IMR-90 (cell line): Measurements from ENCODE around the gene COPS2. TPM values are rescaled to one million over a fixed set of nuclear protein-coding genes. Genes with fewer than 3 reads are reported as not detected.
"Not testable (repeated sequence)": the region's sequence is repeated elsewhere in the genome, so short reads cannot be mapped to it uniquely, and the experiment has no call there.

Source experiments
- ATAC-seq: fragments of 200-7000 bp; cut with Tn5 transposase; 2 replicates; pipeline ENCODE4 v1.9.1; 2020; ENCODE audit warnings: low read depth, mild to moderate bottlenecking, moderate library complexity
- BruUV-seq: library from RNA; stranded (reverse); fragments of 400-500 nt; replicated peaks from 2 replicates; lab custom pipeline; 2021; lab: Mats Ljungman, UMichigan
- CTCF ChIA-PET: fragments of 300-600 bp; formaldehyde crosslinking; extraction: SDS; loops from one replicate; lab custom pipeline; 2021; ENCODE audit warnings: antibody characterized with exemption; lab: Yijun Ruan, JAX
- POLR2A ChIA-PET: fragments of 300-600 bp; sonication (Branson Sonifier 250); formaldehyde crosslinking; loops from one replicate; lab custom pipeline; 2022; ENCODE audit warnings: antibody characterized with exemption; ENCODE audit not compliant: unreplicated experiment; lab: Charles Lee
- DNase-seq: peaks from one replicate; pipeline ENCODE4 v3.0.0; 2013
- H2AFZ ChIP-seq: replicated peaks from 2 replicates; pipeline ENCODE3; 2013; ENCODE audit warnings: low read length, mild to moderate bottlenecking; ENCODE audit not compliant: poor library complexity
- H2AK5ac ChIP-seq: 2 replicates; pipeline ENCODE4 v1.6.1; 2013; ENCODE audit warnings: low read depth, low read length, inconsistent platforms
- H2AK9ac ChIP-seq: replicated peaks from 2 replicates; pipeline ENCODE3; 2013; ENCODE audit warnings: mild to moderate bottlenecking, low read depth, low read length, moderate library complexity; ENCODE audit not compliant: poor library complexity
- H2BK120ac ChIP-seq: 2 replicates; pipeline ENCODE4 v1.6.1; 2013; ENCODE audit warnings: low read depth, low read length, inconsistent platforms
- H2BK15ac ChIP-seq: 3 replicates; pipeline ENCODE4 v1.6.1; 2013; ENCODE audit warnings: low read depth, low read length, inconsistent platforms
- H2BK20ac ChIP-seq: 2 replicates; pipeline ENCODE4 v1.6.1; 2013; ENCODE audit warnings: low read depth, mild to moderate bottlenecking, inconsistent platforms, low read length, moderate library complexity
- H2BK5ac ChIP-seq: 2 replicates; pipeline ENCODE4 v1.6.1; 2013; ENCODE audit warnings: mild to moderate bottlenecking, low read depth, low read length, inconsistent platforms; ENCODE audit not compliant: poor library complexity, severe bottlenecking
- H3K14ac ChIP-seq: replicated peaks from 2 replicates; pipeline ENCODE4 v1.6.1; 2013; ENCODE audit warnings: low read depth, low read length, inconsistent platforms
- H3K18ac ChIP-seq: 2 replicates; pipeline ENCODE4 v1.6.1; 2013; ENCODE audit warnings: low read depth, low read length, control low read depth
- H3K23ac ChIP-seq: 2 replicates; pipeline ENCODE4 v1.6.1; 2013; ENCODE audit warnings: low read depth, low read length, inconsistent platforms
- H3K27ac ChIP-seq: 2 replicates; pipeline ENCODE4 v1.5.1; 2013; ENCODE audit warnings: mild to moderate bottlenecking, control low read depth, low read length; ENCODE audit not compliant: insufficient read depth
- H3K27me3 ChIP-seq: 2 replicates; pipeline ENCODE4 v1.6.1; 2013; ENCODE audit warnings: low read length; ENCODE audit not compliant: control insufficient read depth, insufficient read depth
- H3K36me3 ChIP-seq: 2 replicates; pipeline ENCODE4 v1.6.1; 2013; ENCODE audit warnings: low read length, mixed read lengths; ENCODE audit not compliant: control insufficient read depth, insufficient read depth
- H3K4ac ChIP-seq: 2 replicates; pipeline ENCODE4 v1.6.1; 2013; ENCODE audit warnings: low read depth, low read length, inconsistent platforms
- H3K4me1 ChIP-seq: 2 replicates; pipeline ENCODE4 v1.6.1; 2013; ENCODE audit warnings: low read length, mixed read lengths; ENCODE audit not compliant: control insufficient read depth, insufficient read depth
- H3K4me2 ChIP-seq: 2 replicates; pipeline ENCODE4 v1.6.1; 2013; ENCODE audit warnings: low read depth, mild to moderate bottlenecking, control low read depth, low read length, moderate library complexity
- H3K4me3 ChIP-seq: 2 replicates; pipeline ENCODE4 v1.5.1; 2013; ENCODE audit warnings: low read depth, mild to moderate bottlenecking, control low read depth, low read length, moderate library complexity; ENCODE audit not compliant: insufficient read depth
- H3K56ac ChIP-seq: 2 replicates; pipeline ENCODE4 v1.6.1; 2013; ENCODE audit warnings: low read length, inconsistent platforms; ENCODE audit not compliant: insufficient read depth; ENCODE audit errors: extremely low read depth
- H3K79me1 ChIP-seq, 2 experiments: 2 replicates each; pipeline ENCODE4 v1.6.1; 2013; ENCODE audit warnings: low read length in 2 of 2, inconsistent platforms in 1 of 2, low read depth in 1 of 2
- H3K9ac ChIP-seq: 2 replicates; pipeline ENCODE4 v1.6.1; 2013; ENCODE audit warnings: low read depth, low read length, control low read depth
- H3K9me1 ChIP-seq: 2 replicates; pipeline ENCODE4 v1.6.1; 2013; ENCODE audit warnings: low read length, inconsistent platforms; ENCODE audit not compliant: insufficient read depth
- H3K9me3 ChIP-seq: 2 replicates; pipeline ENCODE4 v1.6.1; 2013; ENCODE audit warnings: low read length; ENCODE audit not compliant: control insufficient read depth, insufficient read depth
- H4K20me1 ChIP-seq: 2 replicates; pipeline ENCODE4 v1.6.1; 2013; ENCODE audit warnings: low read length, inconsistent platforms; ENCODE audit not compliant: insufficient read depth
- H4K5ac ChIP-seq: 2 replicates; pipeline ENCODE4 v1.6.1; 2013; ENCODE audit warnings: mild to moderate bottlenecking, low read depth, low read length, control low read depth
- H4K8ac ChIP-seq, 2 experiments: 2 replicates each; pipeline ENCODE4 v1.6.1; 2013; ENCODE audit warnings: low read depth in 2 of 2, low read length in 2 of 2, control low read depth in 1 of 2, inconsistent platforms in 1 of 2
- H4K91ac ChIP-seq: 2 replicates; pipeline ENCODE4 v1.6.1; 2013; ENCODE audit warnings: low read depth, low read length, inconsistent platforms; ENCODE audit not compliant: insufficient read depth
- FOS ChIP-seq: fragments of 150-350 bp; IDR thresholded peaks from 2 replicates; pipeline ENCODE4 v1.6.1; 2016; ENCODE audit warnings: low read depth, low read length
- SMC3 ChIP-seq: fragments of 150-350 bp; IDR thresholded peaks from 2 replicates; pipeline ENCODE4 v1.6.1; 2016; ENCODE audit warnings: low read depth, mild to moderate bottlenecking, antibody characterized with exemption, low read length, moderate library complexity
- WGBS, 2 experiments: methylation state at CpG; one replicate each; pipeline versions ENCODE4 v1.1.5 to v1.1.7; 2013; ENCODE audit warnings: missing lambda C conversion rate in 2 of 2; ENCODE audit not compliant: insufficient read length in 1 of 2; ENCODE audit errors: extremely low coverage in 2 of 2; 5-methylcytosine and 5-hydroxymethylcytosine counted together
- dilution Hi-C: fragments of 300-500 bp; cut with HindIII; formaldehyde crosslinking; loops from one replicate; pipeline ENCODE4 v1.14.3; 2018; ENCODE audit warnings: low sequenced_read_pairs; ENCODE audit not compliant: unreplicated experiment
- in situ Hi-C: fragments of 300-500 bp; cut with MboI; formaldehyde crosslinking; loops from 3 replicates; pipeline ENCODE4 v1.14.3; 2019; ENCODE audit warnings: low sequenced_read_pairs, inconsistent platforms, mixed read lengths
- intact Hi-C: fragments of 100-400 bp; cut with micrococcal nuclease; formaldehyde crosslinking; loops from 2 replicates; pipeline ENCODE4 v1.10.0; 2022
- microRNA-seq, 2 experiments: library from miRNA; stranded (forward) in 1 of 2; unstranded in 1 of 2; fragments of 10-50 nt in 1 of 2; fragments of <30 nt in 1 of 2; gene quantifications in 1 of 2; microRNA quantifications in 1 of 2; one replicate each; pipeline versions ENCODE3 to v1.1.0; 2013 to 2020; ENCODE audit not compliant: insufficient read depth in 1 of 2, insufficient read length in 1 of 2, unreplicated experiment in 1 of 2
- polyA plus RNA-seq, 3 experiments: library from polyadenylated mRNA; depleted of rRNA; stranded (reverse); fragments of >200 nt; gene quantifications; 2 replicates each; pipeline ENCODE4 v1.2.3, GENCODE V29; 2012; ENCODE audit warnings: low replicate concordance in 1 of 3
- small RNA-seq, 5 experiments: library from RNA; depleted of rRNA; stranded (forward); fragments of <200 nt; gene quantifications; one replicate each; pipeline ENCODE3, GENCODE V24; 2012
- total RNA-seq: library from RNA; depleted of rRNA; stranded (reverse); fragments of >200 nt; gene quantifications from 2 replicates; pipeline ENCODE4 v1.2.3, GENCODE V29; 2012; rRNA removed

COPS2 gene
- total and polyA plus RNA-seq, 2 of the 4 experiments (the other 2 are of a cell fraction): 54.6 to 75.6 TPM

DNA sequence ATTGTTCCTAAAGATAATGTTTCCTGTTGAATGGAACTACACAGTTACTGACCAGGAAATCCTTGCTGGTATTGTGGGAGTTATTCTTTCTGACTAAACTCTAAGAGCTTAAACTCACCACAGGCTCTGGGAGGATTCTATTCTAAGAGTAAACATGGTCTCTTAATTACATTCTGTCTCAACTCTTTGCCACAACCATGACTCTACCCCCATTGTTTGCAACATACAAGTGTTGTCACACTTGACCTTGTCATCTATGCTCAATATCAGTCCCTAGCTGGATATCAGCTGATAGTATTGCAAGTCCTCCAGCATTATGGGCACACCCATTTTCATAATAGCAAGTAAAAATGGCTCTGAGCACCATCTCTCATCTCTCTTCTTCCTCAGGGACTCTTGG, 79.5 kb downstream of the COPS2 start (continued):
- TF ChIP-seq SMC3 (no peak), FOS (no peak)

DNA sequence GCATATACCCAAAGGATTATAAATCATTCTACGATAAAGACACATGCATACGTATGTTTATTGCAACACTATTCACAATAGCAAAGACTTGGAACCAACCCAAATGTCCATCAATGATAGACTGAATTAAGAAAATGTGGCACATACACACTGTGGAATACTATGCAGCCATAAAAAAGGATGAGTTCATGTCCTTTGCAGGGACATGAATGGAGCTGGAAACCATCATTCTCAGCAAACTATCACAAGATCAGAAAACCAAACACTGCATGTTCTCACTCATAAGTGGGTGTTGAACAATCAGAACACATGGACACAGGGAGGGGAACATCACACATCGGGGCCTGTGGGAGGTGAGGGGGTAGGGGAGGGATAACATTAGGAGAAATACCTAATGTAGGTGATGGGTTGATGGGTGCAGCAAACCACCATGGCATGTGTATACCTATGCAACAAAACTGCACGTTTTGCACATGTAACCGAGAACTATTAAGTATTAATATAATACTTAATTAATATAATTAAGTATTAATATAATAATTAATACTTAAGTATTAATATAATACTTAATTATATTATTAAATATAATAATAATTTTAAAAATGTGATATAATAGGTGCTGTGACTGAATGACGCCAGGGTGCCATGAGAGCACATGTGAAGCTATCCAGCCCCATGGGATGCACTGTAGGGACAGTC, 80.7 kb downstream of the COPS2 start:
- H4K8ac ChIP-seq, H3K27ac ChIP-seq, H3K9me1 ChIP-seq, H2BK120ac ChIP-seq, H3K4me3 ChIP-seq, H3K27me3 ChIP-seq, H3K4me1 ChIP-seq, H4K5ac ChIP-seq, H2AK9ac ChIP-seq, H4K91ac ChIP-seq, POLR2A ChIA-PET, H2AK5ac ChIP-seq, H3K9me3 ChIP-seq, H3K36me3 ChIP-seq, H2AFZ ChIP-seq, H3K56ac ChIP-seq, H3K4ac ChIP-seq, H3K79me1 ChIP-seq, H3K23ac ChIP-seq, H2BK20ac ChIP-seq, intact Hi-C loops, H3K4me2 ChIP-seq, H2BK15ac ChIP-seq, H3K9ac ChIP-seq, in situ Hi-C loops, H3K14ac ChIP-seq, H4K20me1 ChIP-seq, CTCF ChIA-PET, H3K18ac ChIP-seq, dilution Hi-C loops, ATAC-seq, DNase-seq, BruUV-seq, H2BK5ac ChIP-seq: not testable (repeated sequence)
- no CpG with 5 or more reads among the region's 6 CpGs for WGBS, 2 experiments

Small RNA genes within 50 kb of the gene (microRNA-seq; reads per million reads assigned to microRNA genes)
- 0 reads per million in 2 experiments for gene MIR4716 (ENCODE audit: insufficient read depth in 1 of 2, insufficient read length in 1 of 2, unreplicated experiment in 1 of 2)
- gene RF00019 (ENCODE audit: insufficient read depth, insufficient read length): not detected
- not detected for gene RN7SL307P (ENCODE audit: insufficient read depth, insufficient read length)

Small RNA genes within 50 kb of the gene (small RNA-seq; reads per million reads assigned to genes)
- 0 reads per million in 5 experiments for gene MIR4716
- gene RF00019: 0 reads per million in 5 experiments
- 0 reads per million in 5 experiments for gene RN7SL307P

Other genes starting within 250 kb of the COPS2 start
- 2.5 and 2.7 TPM in 2 replicates for gene SHC4, start 191.7 kb downstream of the COPS2 start, total RNA-seq
- gene SHC4, start 191.7 kb downstream of the COPS2 start, polyA plus RNA-seq (2012; rRNA removed): 0.91 and 0.95 TPM in 2 replicates
- 34.1 and 45.0 TPM in 2 replicates for gene SECISBP2L, start 109.2 kb downstream of the COPS2 start, total RNA-seq
- 10.4 and 13.1 TPM in 2 replicates for gene SECISBP2L, start 109.2 kb downstream of the COPS2 start, polyA plus RNA-seq (2012; rRNA removed)
- gene GALK2, start 14.6 kb upstream of the COPS2 start, total RNA-seq: 51.4 and 63.6 TPM in 2 replicates
- 23.9 and 27.0 TPM in 2 replicates for gene GALK2, start 14.6 kb upstream of the COPS2 start, polyA plus RNA-seq (2012; rRNA removed)